ENCODE measurements around the gene MEG3. TPM values are rescaled to one million over a fixed set of nuclear protein-coding genes. Genes with fewer than 3 reads are reported as not detected.

MEG3 gene
- total and polyA plus RNA-seq, 12 donors, result 86.6 to 8,129 (median 728) TPM

DNA sequence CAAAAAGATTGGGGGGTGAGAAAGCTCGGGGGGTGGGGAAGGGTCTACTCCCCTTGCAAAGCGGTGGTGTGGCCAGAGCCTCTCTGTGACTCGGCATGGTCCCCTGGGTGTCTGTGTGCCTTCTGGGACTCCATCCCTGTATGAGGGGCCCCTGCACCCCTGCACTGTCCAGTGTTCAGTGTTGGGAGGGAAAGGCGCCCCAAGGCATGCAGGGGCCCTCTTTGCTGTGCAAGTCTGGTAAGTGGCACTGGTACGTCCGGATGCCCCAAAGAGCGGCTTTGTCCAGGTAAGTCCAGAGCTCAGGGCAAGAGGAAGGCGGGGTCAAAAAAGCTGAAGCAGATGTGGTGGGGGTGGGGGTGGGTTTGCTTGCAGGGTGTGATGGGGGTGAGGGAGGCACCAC lies 53.9 kb downstream of the MEG3 start:
- Histone ChIP-seq H3K9me3 (replicated peaks in 1 of 3) (no peaks in the 10 kb centered on the region), H3K27me3 (no peaks in the 10 kb centered on the region), H3K27ac (no peak overlapping the region), H3K4me1 (replicated peaks in 1 of 2) (peaks cover 0 to 9% of the 10 kb centered on the region in 2 donors), H3K4me3 (no peak overlapping the region), H3K36me3 (replicated peaks in 1 of 2) (peaks cover 0 to 38% of the 10 kb centered on the region in 2 donors)
- TF ChIP-seq, protein P1, sequence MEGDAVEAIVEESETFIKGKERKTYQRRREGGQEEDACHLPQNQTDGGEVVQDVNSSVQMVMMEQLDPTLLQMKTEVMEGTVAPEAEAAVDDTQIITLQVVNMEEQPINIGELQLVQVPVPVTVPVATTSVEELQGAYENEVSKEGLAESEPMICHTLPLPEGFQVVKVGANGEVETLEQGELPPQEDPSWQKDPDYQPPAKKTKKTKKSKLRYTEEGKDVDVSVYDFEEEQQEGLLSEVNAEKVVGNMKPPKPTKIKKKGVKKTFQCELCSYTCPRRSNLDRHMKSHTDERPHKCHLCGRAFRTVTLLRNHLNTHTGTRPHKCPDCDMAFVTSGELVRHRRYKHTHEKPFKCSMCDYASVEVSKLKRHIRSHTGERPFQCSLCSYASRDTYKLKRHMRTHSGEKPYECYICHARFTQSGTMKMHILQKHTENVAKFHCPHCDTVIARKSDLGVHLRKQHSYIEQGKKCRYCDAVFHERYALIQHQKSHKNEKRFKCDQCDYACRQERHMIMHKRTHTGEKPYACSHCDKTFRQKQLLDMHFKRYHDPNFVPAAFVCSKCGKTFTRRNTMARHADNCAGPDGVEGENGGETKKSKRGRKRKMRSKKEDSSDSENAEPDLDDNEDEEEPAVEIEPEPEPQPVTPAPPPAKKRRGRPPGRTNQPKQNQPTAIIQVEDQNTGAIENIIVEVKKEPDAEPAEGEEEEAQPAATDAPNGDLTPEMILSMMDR (IDR thresholded peaks at IDR 0.05), result no peak
- TF ChIP-seq POLR2A (IDR thresholded peaks at IDR 0.05), result no peak
- no peak for DNase-seq
- WGBS, 4 donors, result 86 to 92% (median 89%) methylated on average over 8 of the region's 8 CpGs
- intact Hi-C loops (cut with DNase I), result no loop called here

GRCh38 chr14:100880271-100881101 lies 54.6 kb downstream of the MEG3 start:
- no peaks in the 10 kb centered on the region for H3K27me3 ChIP-seq
- no peak overlapping the region for H3K27ac ChIP-seq
- H3K4me1 ChIP-seq (replicated peaks in 1 of 2), result peaks cover 0 to 9% of the 10 kb centered on the region in 2 donors
- H3K36me3 ChIP-seq (replicated peaks in 1 of 2), result peaks cover 0 to 44% of the 10 kb centered on the region in 2 donors
- 84 to 94% (median 90%) methylated on average over 12 to 34 of the region's 34 CpGs for WGBS, 4 donors
- H3K9me3 ChIP-seq (replicated peaks in 1 of 3), result no peaks in the 10 kb centered on the region
- TF ChIP-seq, protein P1 (IDR thresholded peaks at IDR 0.05), result no peak
- TF ChIP-seq POLR2A (IDR thresholded peaks at IDR 0.05), result no peak
- no peak overlapping the region for H3K4me3 ChIP-seq
- no peak for DNase-seq
- intact Hi-C loops (cut with DNase I), result no loop called here

DNA sequence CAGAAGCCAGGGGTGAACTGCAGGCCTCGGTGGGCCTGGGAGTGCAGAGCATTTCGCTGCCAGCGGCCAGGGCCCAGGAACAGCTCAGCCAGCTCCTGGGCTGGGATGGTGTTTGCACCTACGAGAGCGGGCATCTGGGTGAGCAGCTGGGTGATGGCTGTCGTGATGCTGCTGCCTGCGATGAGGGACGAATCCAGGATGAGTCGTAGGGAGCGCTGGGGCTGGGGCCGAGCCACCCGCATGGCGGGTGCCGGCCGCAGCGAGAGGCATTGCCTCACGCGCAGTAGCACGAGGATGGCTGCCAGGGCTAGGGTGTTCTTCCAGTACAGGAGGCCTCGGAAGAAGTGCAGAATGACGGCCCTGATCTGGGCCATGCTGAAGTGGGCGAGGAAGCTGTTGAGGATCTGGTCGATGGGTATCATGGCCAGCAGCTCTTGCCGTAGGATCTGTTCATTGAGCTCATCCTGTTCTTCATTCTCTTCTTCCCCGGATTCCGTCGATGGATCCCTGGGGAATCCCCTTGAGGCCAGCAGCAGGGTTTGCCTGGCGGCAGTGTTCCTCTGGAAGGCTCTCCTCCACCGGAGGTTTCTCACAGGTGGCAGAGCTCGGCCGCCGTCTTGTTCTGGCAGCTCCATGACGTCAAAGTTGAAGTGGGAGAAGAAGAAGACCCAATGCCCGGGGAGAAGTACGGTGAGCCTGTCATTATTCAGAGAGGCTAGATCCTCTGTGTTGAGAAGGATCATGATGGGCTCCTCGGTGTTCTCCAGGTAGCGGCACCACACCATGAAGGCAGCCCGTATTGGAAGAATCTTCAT lies 55.5 kb downstream of the MEG3 start:
- peaks cover 0 to 41% of the 10 kb centered on the region in 2 donors for H3K36me3 ChIP-seq (replicated peaks in 1 of 2)
- H3K4me1 ChIP-seq (replicated peaks in 1 of 2), result peaks cover 0 to 12% of the 10 kb centered on the region in 2 donors
- no peaks in the 10 kb centered on the region for H3K9me3 ChIP-seq (replicated peaks in 1 of 3)
- intact Hi-C loops (cut with DNase I), result no loop called here
- no peaks in the 10 kb centered on the region for H3K27me3 ChIP-seq
- H3K4me3 ChIP-seq, result no peak overlapping the region
- no peak overlapping the region for H3K27ac ChIP-seq
- WGBS, 4 donors, result 93 to 95% (median 93%) methylated on average over 35 to 38 of the region's 38 CpGs
- no peak for DNase-seq
- TF ChIP-seq, protein P1 (IDR thresholded peaks at IDR 0.05), result no peak
- TF ChIP-seq POLR2A (IDR thresholded peaks at IDR 0.05), result no peak

All from adrenal gland (tissue), 12 donors.